Measurements from ENCODE around the gene DET1. TPM values are rescaled to one million over a fixed set of nuclear protein-coding genes. Genes with fewer than 3 reads are reported as not detected.

DET1 gene
- total RNA-seq, 2 experiments from 2014 or later: 2.2 to 2.8 TPM

DNA sequence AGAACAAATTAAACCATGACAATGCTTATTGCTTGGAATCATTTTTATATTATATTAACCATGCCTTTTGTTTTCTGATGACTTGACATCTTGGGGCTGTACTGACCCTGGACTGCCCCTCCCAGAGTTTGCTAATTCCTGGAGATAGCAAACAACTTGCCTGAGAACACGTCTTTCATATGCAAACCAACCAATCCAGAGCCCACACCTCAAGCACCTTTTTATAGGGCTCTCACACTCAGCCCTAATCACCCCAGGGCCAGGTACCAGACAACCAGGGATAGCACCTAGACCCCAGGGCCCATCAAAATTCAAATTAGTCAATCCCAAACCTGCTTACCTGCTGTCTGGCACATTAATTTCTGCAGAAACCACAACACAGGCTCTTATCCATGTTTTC, 42.0 kb downstream of the DET1 start:
- TF ChIP-seq, protein P1, sequence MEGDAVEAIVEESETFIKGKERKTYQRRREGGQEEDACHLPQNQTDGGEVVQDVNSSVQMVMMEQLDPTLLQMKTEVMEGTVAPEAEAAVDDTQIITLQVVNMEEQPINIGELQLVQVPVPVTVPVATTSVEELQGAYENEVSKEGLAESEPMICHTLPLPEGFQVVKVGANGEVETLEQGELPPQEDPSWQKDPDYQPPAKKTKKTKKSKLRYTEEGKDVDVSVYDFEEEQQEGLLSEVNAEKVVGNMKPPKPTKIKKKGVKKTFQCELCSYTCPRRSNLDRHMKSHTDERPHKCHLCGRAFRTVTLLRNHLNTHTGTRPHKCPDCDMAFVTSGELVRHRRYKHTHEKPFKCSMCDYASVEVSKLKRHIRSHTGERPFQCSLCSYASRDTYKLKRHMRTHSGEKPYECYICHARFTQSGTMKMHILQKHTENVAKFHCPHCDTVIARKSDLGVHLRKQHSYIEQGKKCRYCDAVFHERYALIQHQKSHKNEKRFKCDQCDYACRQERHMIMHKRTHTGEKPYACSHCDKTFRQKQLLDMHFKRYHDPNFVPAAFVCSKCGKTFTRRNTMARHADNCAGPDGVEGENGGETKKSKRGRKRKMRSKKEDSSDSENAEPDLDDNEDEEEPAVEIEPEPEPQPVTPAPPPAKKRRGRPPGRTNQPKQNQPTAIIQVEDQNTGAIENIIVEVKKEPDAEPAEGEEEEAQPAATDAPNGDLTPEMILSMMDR (IDR thresholded peaks at IDR 0.05): no peak
- Mint-ChIP-seq H3K9me3 (no peaks in the 10 kb centered on the region), H3K27me3 (no peaks in the 10 kb centered on the region), H3K27ac (no peak overlapping the region), H3K36me3 (ENCODE audit: low read depth) (peaks cover 62% of the 10 kb centered on the region), H3K4me1 (ENCODE audit: low read depth) (no peaks in the 10 kb centered on the region), H3K4me3 (no peak overlapping the region)
- POLR2A ChIA-PET: no interaction called here
- Histone ChIP-seq H3K9me3 (ENCODE audit: control insufficient read depth in 1 of 2, insufficient read depth in 1 of 2, low read length in 2 of 2) (no peaks in the 10 kb centered on the region), H3K27ac (ENCODE audit: low read depth in 1 of 2, low read length in 2 of 2) (no peak overlapping the region), H3K4me1 (ENCODE audit: insufficient read depth, low read length) (no peaks in the 10 kb centered on the region), H3K4me3 (ENCODE audit: low read length) (no peak overlapping the region), H3K36me3 (ENCODE audit: insufficient read depth, low read length) (peaks cover 18% of the 10 kb centered on the region), H3K27me3 (ENCODE audit: control insufficient read depth in 1 of 2, insufficient read depth in 2 of 2, low read length in 2 of 2) (no peaks in the 10 kb centered on the region)
- DNase-seq: no peak
- intact Hi-C loops (cut with DNase I, micrococcal nuclease): no loop called here
- ATAC-seq (ENCODE audit: poor library complexity): no peak
- CTCF ChIA-PET: no interaction called here

DNA sequence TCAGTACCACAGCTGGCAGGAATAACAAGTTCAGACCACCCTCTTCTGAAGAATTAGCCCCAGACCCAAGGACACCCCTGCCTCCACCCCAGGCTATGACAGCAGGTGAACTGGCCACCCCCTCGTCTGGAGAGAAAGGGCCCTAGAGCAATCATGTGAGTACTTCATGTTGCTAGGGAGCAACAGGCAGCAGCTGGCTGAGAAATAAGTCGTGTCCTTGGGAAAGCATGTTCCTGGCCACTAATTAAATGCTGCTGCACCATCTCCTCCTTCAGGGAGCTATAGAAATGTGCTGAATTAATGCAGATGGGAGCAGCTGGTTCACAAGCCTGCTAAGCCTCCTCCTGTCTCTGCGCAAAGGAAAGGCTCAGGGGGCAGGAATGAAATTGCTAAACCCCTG, 47.5 kb downstream of the DET1 start:
- POLR2A ChIA-PET: interaction anchor here (1.0 kb wide), 1 partner anchor 10 kb away, joined by 3 read pairs; no protein-coding TSS in a partner anchor
- no peak for ATAC-seq (ENCODE audit: poor library complexity)
- Histone ChIP-seq H3K4me3 (ENCODE audit: low read length) (no peak overlapping the region), H3K27ac (ENCODE audit: low read depth in 1 of 2, low read length in 2 of 2) (no peak overlapping the region), H3K36me3 (ENCODE audit: insufficient read depth, low read length) (no peaks in the 10 kb centered on the region), H3K27me3 (ENCODE audit: control insufficient read depth in 1 of 2, insufficient read depth in 2 of 2, low read length in 2 of 2) (no peaks in the 10 kb centered on the region), H3K9me3 (ENCODE audit: control insufficient read depth in 1 of 2, insufficient read depth in 1 of 2, low read length in 2 of 2) (no peaks in the 10 kb centered on the region), H3K4me1 (ENCODE audit: insufficient read depth, low read length) (no peaks in the 10 kb centered on the region)
- H3K27me3 Mint-ChIP-seq: no peaks in the 10 kb centered on the region
- DNase-seq: no peak
- H3K36me3 Mint-ChIP-seq (ENCODE audit: low read depth): peaks cover 21% of the 10 kb centered on the region
- intact Hi-C loops (cut with DNase I, micrococcal nuclease): no loop called here
- CTCF ChIA-PET: no interaction called here
- no peak overlapping the region for H3K27ac Mint-ChIP-seq
- TF ChIP-seq, protein P1 (IDR thresholded peaks at IDR 0.05): no peak
- no peaks in the 10 kb centered on the region for H3K4me1 Mint-ChIP-seq (ENCODE audit: low read depth)
- no peaks in the 10 kb centered on the region for H3K9me3 Mint-ChIP-seq
- no peak overlapping the region for H3K4me3 Mint-ChIP-seq

DNA sequence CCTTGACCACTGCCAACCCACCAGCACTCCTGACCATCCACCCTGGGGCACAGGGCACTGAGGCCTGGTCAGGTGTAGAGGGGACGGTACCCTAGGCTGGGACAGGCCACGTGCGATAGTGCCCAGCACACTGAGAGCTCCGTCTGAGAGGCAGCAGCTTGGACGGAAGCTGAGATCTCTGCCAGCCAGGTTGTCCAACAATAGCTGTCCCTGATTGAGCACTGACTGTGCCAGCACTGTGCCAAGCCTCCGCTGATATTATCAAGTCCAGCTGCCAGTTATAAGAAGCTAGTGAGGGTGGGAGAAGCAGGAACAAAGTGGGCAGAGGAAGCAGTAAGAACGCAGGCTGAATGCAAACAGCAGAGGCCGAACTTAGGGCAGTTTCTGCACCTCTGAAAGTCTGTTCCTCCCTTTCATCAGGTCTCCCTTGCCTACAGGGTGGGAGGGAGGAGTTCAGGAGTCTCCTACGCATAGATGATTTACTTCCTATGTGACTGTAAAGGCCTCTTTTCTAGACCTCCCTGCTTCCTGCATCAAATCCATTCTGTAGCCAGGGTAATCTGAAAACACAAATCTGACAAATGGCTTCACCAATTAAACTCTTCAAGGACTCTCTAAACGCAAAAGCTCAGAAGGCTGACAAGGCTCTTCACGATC, 49.2 kb downstream of the DET1 start:
- H3K36me3 ChIP-seq (ENCODE audit: insufficient read depth, low read length): no peaks in the 10 kb centered on the region
- no peak overlapping the region for H3K4me3 Mint-ChIP-seq
- TF ChIP-seq, protein P1 (IDR thresholded peaks at IDR 0.05): no peak
- no peaks in the 10 kb centered on the region for H3K9me3 Mint-ChIP-seq
- H3K27me3 ChIP-seq (ENCODE audit: control insufficient read depth in 1 of 2, insufficient read depth in 2 of 2, low read length in 2 of 2): no peaks in the 10 kb centered on the region
- peaks cover 10% of the 10 kb centered on the region for H3K36me3 Mint-ChIP-seq (ENCODE audit: low read depth)
- no peak for DNase-seq
- POLR2A ChIA-PET: no interaction called here
- H3K4me1 Mint-ChIP-seq (ENCODE audit: low read depth): no peaks in the 10 kb centered on the region
- intact Hi-C loops (cut with DNase I, micrococcal nuclease): no loop called here
- no peak overlapping the region for H3K4me3 ChIP-seq (ENCODE audit: low read length)
- H3K27ac ChIP-seq (ENCODE audit: low read depth in 1 of 2, low read length in 2 of 2): no peak overlapping the region
- H3K9me3 ChIP-seq (ENCODE audit: control insufficient read depth in 1 of 2, insufficient read depth in 1 of 2, low read length in 2 of 2): no peaks in the 10 kb centered on the region
- no peaks in the 10 kb centered on the region for H3K27me3 Mint-ChIP-seq
- CTCF ChIA-PET: no interaction called here
- no peaks in the 10 kb centered on the region for H3K4me1 ChIP-seq (ENCODE audit: insufficient read depth, low read length)
- H3K27ac Mint-ChIP-seq: no peak overlapping the region
- no peak for ATAC-seq (ENCODE audit: poor library complexity)
